K562 (cell line): ENCODE data around the gene IPCEF1. TPM values are rescaled to one million over a fixed set of nuclear protein-coding genes. Genes with fewer than 3 reads are reported as not detected.
A peak's percentile ranks its signal among the peaks of the same experiment; 100 is the strongest.

Source experiments
- ATAC-seq: fragments of 200-7000 bp; cut with Tn5 transposase; 3 replicates; pipeline ENCODE4 v1.9.1; 2020; ENCODE audit warnings: moderate library complexity
- BruUV-seq: library from RNA; stranded (reverse); fragments of 400-500 nt; replicated peaks from 2 replicates; lab custom pipeline; 2021; lab: Mats Ljungman, UMichigan
- CTCF ChIA-PET: fragments of 300-600 bp; formaldehyde crosslinking; extraction: SDS; loops from one replicate; lab custom pipeline; 2021; ENCODE audit warnings: low intra/inter-chr PET ratio; lab: Yijun Ruan, JAX
- POLR2A ChIA-PET: fragments of 300-600, 350-650 bp; sonication (Branson Sonifier 250); formaldehyde crosslinking; extraction: SDS; loops from one replicate; lab custom pipeline; 2021; ENCODE audit warnings: antibody characterized with exemption, inconsistent platforms; lab: Yijun Ruan, JAX
- DNase-seq, 4 experiments: peaks; one replicate each; pipeline versions ENCODE4 v3.0.0 to v3.0.0-alpha.2; 2011 to 2018; ENCODE audit warnings: low spot score in 3 of 4, mixed read lengths in 3 of 4; ENCODE audit errors: extremely low read depth in 1 of 4
- FAIRE-seq: peaks from 2 replicates; lab custom pipeline; 2011; peaks lifted over from hg19 to GRCh38; lab: Jason Lieb, UNC
- H2AFZ ChIP-seq: 2 replicates; pipeline ENCODE4 v1.6.0; 2011; ENCODE audit warnings: low read depth, low read length, control low read depth, inconsistent platforms
- H3K27ac ChIP-seq: fragments of 200-600 bp; 3 replicates; pipeline ENCODE4 v1.8.0; 2011; ENCODE audit warnings: low read depth, mild to moderate bottlenecking, control low read depth, inconsistent platforms, low read length, moderate library complexity, mixed read lengths; ENCODE audit errors: extremely low read depth
- H3K27me3 ChIP-seq, 2 experiments: fragments of 300-600 bp in 1 of 2; 2 replicates in 1 of 2; 3 replicates in 1 of 2; pipeline versions ENCODE4 v1.6.0 to v1.8.0; 2011; ENCODE audit warnings: inconsistent platforms in 2 of 2, low read length in 2 of 2, mild to moderate bottlenecking in 1 of 2, mixed read lengths in 1 of 2, moderate library complexity in 1 of 2; ENCODE audit not compliant: control insufficient read depth in 2 of 2, insufficient read depth in 2 of 2
- H3K36me3 ChIP-seq: fragments of 300-600 bp; 3 replicates; pipeline ENCODE4 v1.8.0; 2011; ENCODE audit warnings: mild to moderate bottlenecking, low read length, inconsistent platforms; ENCODE audit not compliant: control insufficient read depth, insufficient read depth
- H3K4me1 ChIP-seq, 2 experiments: fragments of 200-600 bp in 1 of 2; replicated peaks in 1 of 2; 2 replicates in 1 of 2; 3 replicates in 1 of 2; pipeline versions ENCODE4 v1.5.1 to v1.8.0; 2011; ENCODE audit warnings: inconsistent platforms in 2 of 2, low read length in 2 of 2, mild to moderate bottlenecking in 1 of 2, mixed read lengths in 1 of 2, moderate library complexity in 1 of 2; ENCODE audit not compliant: control insufficient read depth in 2 of 2, insufficient read depth in 2 of 2
- H3K4me2 ChIP-seq: 2 replicates; pipeline ENCODE4 v1.6.1; 2011; ENCODE audit warnings: low read length, control low read depth, inconsistent platforms, mixed read lengths; ENCODE audit not compliant: insufficient read depth
- H3K4me3 ChIP-seq: fragments of 200-600 bp; sonication (generic), shearing (Covaris generic); 2 replicates; pipeline ENCODE4 v1.5.1; 2016; ENCODE audit warnings: control low read depth, inconsistent platforms
- H3K79me2 ChIP-seq: fragments of 200-600 bp; 3 replicates; pipeline ENCODE4 v1.8.0; 2011; ENCODE audit warnings: low read length, inconsistent platforms; ENCODE audit not compliant: control insufficient read depth, insufficient read depth
- H3K9ac ChIP-seq, 2 experiments: 2 replicates each; pipeline versions ENCODE4 v1.6.0 to v1.6.1; 2011; ENCODE audit warnings: low read depth in 2 of 2, low read length in 2 of 2, control low read depth in 1 of 2, inconsistent platforms in 1 of 2, mild to moderate bottlenecking in 1 of 2, mixed read lengths in 1 of 2; ENCODE audit not compliant: insufficient read depth in 1 of 2
- H3K9me1 ChIP-seq: one replicate; pipeline ENCODE4 v1.6.0; 2011; ENCODE audit warnings: inconsistent platforms, mild to moderate bottlenecking, low read length, moderate library complexity; ENCODE audit not compliant: control insufficient read depth, insufficient read depth
- H3K9me3 ChIP-seq: replicated peaks from 2 replicates; pipeline ENCODE4 v1.5.1; 2011; ENCODE audit warnings: low read depth, low read length, inconsistent platforms; ENCODE audit not compliant: control insufficient read depth, insufficient read depth
- H4K20me1 ChIP-seq: replicated peaks from 2 replicates; pipeline ENCODE4 v1.6.1; 2011; ENCODE audit warnings: low read length, inconsistent platforms, mixed read lengths; ENCODE audit not compliant: control insufficient read depth, insufficient read depth
- ELK1 ChIP-seq: sonication (generic); formaldehyde crosslinking; IDR thresholded peaks from 2 replicates; pipeline ENCODE4 v1.8.1; 2022; ENCODE audit warnings: missing genetic modification reagents
- NFIC ChIP-seq: fragments of 450-650 bp; IDR thresholded peaks from 2 replicates; pipeline ENCODE4 v1.6.1; 2017; ENCODE audit warnings: mild to moderate bottlenecking, inconsistent platforms
- NRF1 ChIP-seq, 2 experiments: fragments of 450-650 bp; IDR thresholded peaks in 1 of 2; conservative IDR thresholded peaks in 1 of 2; 2 replicates each; pipeline ENCODE4 v1.6.1; 2014; ENCODE audit warnings: mild to moderate bottlenecking in 2 of 2
- RBM39 ChIP-seq: fragments of 200-400 bp; formaldehyde crosslinking; optimal IDR thresholded peaks from 2 replicates; pipeline ENCODE3; 2018; ENCODE audit warnings: low read depth, low read length
- ZKSCAN3 ChIP-seq: fragments of 250-450 bp; sonication (Bioruptor Pico); IDR thresholded peaks from 2 replicates; pipeline ENCODE4 v1.4.0; 2020
- WGBS: fragments of 100-300 bp; shearing (Covaris generic); methylation state at CpG from one replicate; pipeline ENCODE4 v1.1.6; 2016; ENCODE audit warnings: low coverage, mixed read lengths; ENCODE audit not compliant: insufficient coverage; ENCODE audit errors: missing lambda C conversion rate; 5-methylcytosine and 5-hydroxymethylcytosine counted together
- in situ Hi-C: fragments of 300-500 bp; cut with MboI; formaldehyde crosslinking; loops from 4 replicates; pipeline ENCODE4 v1.15.0; 2018; ENCODE audit warnings: inconsistent platforms, mixed read lengths
- intact Hi-C: fragments of 100-400 bp; cut with micrococcal nuclease; formaldehyde crosslinking; loops from 2 replicates; pipeline ENCODE4 v1.14.2; 2022
- polyA plus RNA-seq, 8 experiments: library from polyadenylated mRNA; depleted of rRNA in 4 of 8; stranded (reverse) in 5 of 8; unstranded in 3 of 8; fragments of >200 nt; fragmentation: Nextera tagmentation in 2 of 8; fragmentation: Illumina TruSeq in 1 of 8; extraction: Ambion mirVana in 2 of 8; extraction: Trizol in 1 of 8; gene quantifications; 2 replicates each; pipeline versions ENCODE4 v1.2.1 to v1.2.3, GENCODE V29; 2011 to 2014; ENCODE audit warnings: inconsistent platforms in 1 of 8, missing spikeins in 1 of 8
- total RNA-seq, 7 experiments: library from RNA; depleted of rRNA in 6 of 7; stranded (reverse); fragments of >200 nt in 6 of 7; fragmentation: Illumina TruSeq in 2 of 7; extraction: Trizol in 2 of 7; gene quantifications; 2 replicates each; pipeline versions ENCODE4 v1.2.1 to v1.2.3, GENCODE V29; 2011 to 2021; ENCODE audit warnings: low replicate concordance in 1 of 7

Gene IPCEF1
- total and polyA plus RNA-seq, 9 of the 15 experiments (the other 6 are each of a cell fraction or from before 2014, with no cell fraction given), result 0.14 to 0.18 TPM; not detected in 7

- no peak overlapping the region for H3K4me2 ChIP-seq
- ATAC-seq, result no peak
Measured at GRCh38 chr6:154292066-154292465, 64.5 kb downstream of the IPCEF1 start.

GRCh38 chr6:154289818-154290508 lies 66.6 kb downstream of the IPCEF1 start:
- Histone ChIP-seq H4K20me1 (no peaks in the 10 kb centered on the region), H3K27ac (no peak overlapping the region), H2AFZ (no peak overlapping the region), H3K4me1 (no peaks in the 10 kb centered on the region), H3K36me3 (no peaks in the 10 kb centered on the region), H3K27me3 (peaks cover 2 to 5% of the 10 kb centered on the region in 2 experiments; a peak in 2 of 5 replicates), H3K79me2 (no peaks in the 10 kb centered on the region), H3K9ac (no peak overlapping the region), H3K9me3 (no peaks in the 10 kb centered on the region), H3K9me1 (no peaks in the 10 kb centered on the region), H3K4me2 (no peak overlapping the region), H3K4me3 (no peak overlapping the region)
- in situ Hi-C loops, result no loop called here
- TF ChIP-seq NFIC (peak; percentile 62), ELK1 (CRISPR knock-in tag) (no peak), NRF1 (conservative IDR thresholded peaks at IDR 0.05 in 1 of 2, IDR thresholded peaks at IDR 0.05 in 1 of 2) (peak; percentile 65 to 75)
- WGBS, result 1% methylated on average over 6 of the region's 6 CpGs
- BruUV-seq, result no TSS peak
- ATAC-seq, result no peak
- FAIRE-seq, result no peak
- DNase-seq, result no peak
- intact Hi-C loops, result no loop called here
- ChIA-PET CTCF (no interaction called here), POLR2A (no interaction called here)

More at GRCh38 chr6:154292066-154292465, 64.5 kb downstream of the IPCEF1 start:
- Histone ChIP-seq H3K36me3 (no peaks in the 10 kb centered on the region), H3K9me3 (no peaks in the 10 kb centered on the region), H3K4me1 (no peaks in the 10 kb centered on the region), H2AFZ (no peak overlapping the region), H3K9ac (no peak overlapping the region), H3K27ac (no peak overlapping the region), H4K20me1 (no peaks in the 10 kb centered on the region), H3K27me3 (peaks cover 8 to 20% of the 10 kb centered on the region in 2 experiments; a peak in 3 of 5 replicates), H3K9me1 (no peaks in the 10 kb centered on the region), H3K79me2 (no peaks in the 10 kb centered on the region), H3K4me3 (no peak overlapping the region)
- ChIA-PET POLR2A (interaction anchor here (0.6 kb wide), 1 partner anchor 10 kb away, joined by 3 read pairs; no protein-coding TSS in a partner anchor), CTCF (no interaction called here)
- intact Hi-C loops (no loop called here), in situ Hi-C loops (no loop called here)
- BruUV-seq, result no TSS peak
- 0% methylated on average over 3 of the region's 3 CpGs for WGBS
- FAIRE-seq (no peak), DNase-seq (no peak)
- TF ChIP-seq ZKSCAN3 (CRISPR knock-in tag), result no peak
- TF ChIP-seq RBM39, result no peak
